Measurements from ENCODE around the gene NRIP2.

NRIP2 gene

GRCh38 chr12:2857576-2857975 lies 22.7 kb upstream of the NRIP2 start:
- no peak overlapping the region for H3K9ac ChIP-seq (ENCODE audit: low read length)
- no peaks in the 10 kb centered on the region for H3K9me3 ChIP-seq (ENCODE audit: insufficient read depth, low read length)
- H4K20me1 ChIP-seq (ENCODE audit: insufficient read depth, low read length) = no peaks in the 10 kb centered on the region
- no peak overlapping the region for H3K4me2 ChIP-seq (ENCODE audit: low read length)
- no peak overlapping the region for H3K4me3 ChIP-seq (ENCODE audit: low read length)
- H3K27ac ChIP-seq (ENCODE audit: low read length) = no peak overlapping the region
- peaks cover 36% of the 10 kb centered on the region for H3K36me3 ChIP-seq (replicated peaks; ENCODE audit: low read depth, low read length)
- H3K4me1 ChIP-seq (ENCODE audit: low read length) = no peaks in the 10 kb centered on the region
- H2AFZ ChIP-seq (ENCODE audit: low read depth, low read length) = no peak overlapping the region
- H3K27me3 ChIP-seq (ENCODE audit: low read depth, low read length) = no peaks in the 10 kb centered on the region
- TF ChIP-seq EZH2phosphoT487 (IDR thresholded peaks at IDR 0.05; ENCODE audit: low read depth) (no peak), CTCF (IDR thresholded peaks at IDR 0.05; ENCODE audit: low read depth, low read length) (no peak)
- H3K79me2 ChIP-seq (ENCODE audit: low read length) = no peaks in the 10 kb centered on the region

GRCh38 chr12:2857021-2857431 lies 22.2 kb upstream of the NRIP2 start, which contains the start of gene TEX52:
Gene TEX52 (minus strand): TSS chr12:2857039. CDS start chr12:2857026, 13 bp downstream.
- Histone ChIP-seq H3K27ac (ENCODE audit: low read length) (no peak within 1 kb of the TSS), H3K9me3 (ENCODE audit: insufficient read depth, low read length) (no peaks in the 10 kb centered on the region), H3K79me2 (ENCODE audit: low read length) (no peaks in the 10 kb centered on the region), H3K9ac (ENCODE audit: low read length) (no peak within 1 kb of the TSS), H2AFZ (ENCODE audit: low read depth, low read length) (no peak within 1 kb of the TSS), H4K20me1 (ENCODE audit: insufficient read depth, low read length) (no peaks in the 10 kb centered on the region), H3K4me3 (ENCODE audit: low read length) (no peak within 1 kb of the TSS), H3K4me2 (ENCODE audit: low read length) (no peak within 1 kb of the TSS), H3K4me1 (ENCODE audit: low read length) (no peaks in the 10 kb centered on the region), H3K36me3 (replicated peaks; ENCODE audit: low read depth, low read length) (peaks cover 36% of the 10 kb centered on the region), H3K27me3 (ENCODE audit: low read depth, low read length) (no peaks in the 10 kb centered on the region)
- TF ChIP-seq EZH2phosphoT487 (IDR thresholded peaks at IDR 0.05; ENCODE audit: low read depth) (no peak), CTCF (IDR thresholded peaks at IDR 0.05; ENCODE audit: low read depth, low read length) (no peak)

GRCh38 chr12:2856051-2856450 lies 21.2 kb upstream of the NRIP2 start:
- Histone ChIP-seq H3K27ac (ENCODE audit: low read length) (no peak overlapping the region), H3K4me1 (ENCODE audit: low read length) (no peaks in the 10 kb centered on the region), H3K27me3 (ENCODE audit: low read depth, low read length) (no peaks in the 10 kb centered on the region), H3K9ac (ENCODE audit: low read length) (no peak overlapping the region), H3K4me2 (ENCODE audit: low read length) (no peak overlapping the region), H4K20me1 (ENCODE audit: insufficient read depth, low read length) (no peaks in the 10 kb centered on the region), H3K79me2 (ENCODE audit: low read length) (no peaks in the 10 kb centered on the region), H3K4me3 (ENCODE audit: low read length) (no peak overlapping the region), H2AFZ (ENCODE audit: low read depth, low read length) (no peak overlapping the region), H3K36me3 (replicated peaks; ENCODE audit: low read depth, low read length) (peaks cover 31% of the 10 kb centered on the region), H3K9me3 (ENCODE audit: insufficient read depth, low read length) (no peaks in the 10 kb centered on the region)
- no peak for TF ChIP-seq EZH2phosphoT487 (IDR thresholded peaks at IDR 0.05; ENCODE audit: low read depth)
- TF ChIP-seq CTCF (IDR thresholded peaks at IDR 0.05; ENCODE audit: low read depth, low read length) = no peak

GRCh38 chr12:2855546-2855945 lies 20.7 kb upstream of the NRIP2 start:
- H3K9me3 ChIP-seq (ENCODE audit: insufficient read depth, low read length) = no peaks in the 10 kb centered on the region
- no peak overlapping the region for H3K4me2 ChIP-seq (ENCODE audit: low read length)
- H3K4me3 ChIP-seq (ENCODE audit: low read length) = no peak overlapping the region
- H3K9ac ChIP-seq (ENCODE audit: low read length) = no peak overlapping the region
- no peaks in the 10 kb centered on the region for H3K79me2 ChIP-seq (ENCODE audit: low read length)
- TF ChIP-seq CTCF (IDR thresholded peaks at IDR 0.05; ENCODE audit: low read depth, low read length) (no peak), EZH2phosphoT487 (IDR thresholded peaks at IDR 0.05; ENCODE audit: low read depth) (no peak)
- H2AFZ ChIP-seq (ENCODE audit: low read depth, low read length) = no peak overlapping the region
- no peak overlapping the region for H3K27ac ChIP-seq (ENCODE audit: low read length)
- no peaks in the 10 kb centered on the region for H3K4me1 ChIP-seq (ENCODE audit: low read length)
- H3K36me3 ChIP-seq (replicated peaks; ENCODE audit: low read depth, low read length) = peaks cover 29% of the 10 kb centered on the region
- H3K27me3 ChIP-seq (ENCODE audit: low read depth, low read length) = no peaks in the 10 kb centered on the region
- H4K20me1 ChIP-seq (ENCODE audit: insufficient read depth, low read length) = no peaks in the 10 kb centered on the region

Measured in OCI-LY3 (cell line).